Progenitor cell of endocrine pancreas (in vitro differentiated cells): Measurements from ENCODE around the gene CTNNA3. TPM values are rescaled to one million over a fixed set of nuclear protein-coding genes. Genes with fewer than 3 reads are reported as not detected.
"Not testable (repeated sequence)": the region's sequence is repeated elsewhere in the genome, so short reads cannot be mapped to it uniquely, and the experiment has no call there.

Experiments
- DNase-seq: peaks from one replicate; pipeline ENCODE4 v3.0.0; 2021; ENCODE audit warnings: low spot score; ENCODE audit not compliant: unreplicated experiment
- H3K27ac Mint-ChIP-seq: 2 replicates; pipeline ENCODE4 v1.8.0; 2021; ENCODE audit warnings: mild to moderate bottlenecking, moderate library complexity, mixed read lengths
- H3K27me3 Mint-ChIP-seq: 2 replicates; pipeline ENCODE4 v1.8.0; 2021; ENCODE audit warnings: mixed read lengths
- H3K36me3 Mint-ChIP-seq: 2 replicates; pipeline ENCODE4 v1.8.0; 2022; ENCODE audit warnings: mixed read lengths; ENCODE audit not compliant: insufficient read depth
- H3K4me1 Mint-ChIP-seq: 2 replicates; pipeline ENCODE4 v1.8.0; 2021; ENCODE audit warnings: low read depth, mixed read lengths
- H3K4me3 Mint-ChIP-seq: 2 replicates; pipeline ENCODE4 v1.8.0; 2021; ENCODE audit warnings: low read depth, mild to moderate bottlenecking, moderate library complexity, mixed read lengths
- H3K9me3 Mint-ChIP-seq: 2 replicates; pipeline ENCODE4 v1.8.0; 2021; ENCODE audit warnings: low read depth, mixed read lengths
- CTCF ChIP-seq: fragments of 200-600 bp; sonication (generic); IDR thresholded peaks from one replicate; pipeline ENCODE4 v1.5.0; 2021; ENCODE audit warnings: antibody characterized with exemption, mild to moderate bottlenecking; ENCODE audit not compliant: unreplicated experiment
- total RNA-seq: library from RNA; stranded (reverse); gene quantifications from 2 replicates; pipeline ENCODE4 v1.2.1, GENCODE V29; 2021

CTNNA3 gene
- total RNA-seq, 1 donor from 2014 or later = 1.7 TPM

GRCh38 chr10:67587771-67588170, 108.2 kb downstream of the CTNNA3 start:
- peaks cover 38% of the 10 kb centered on the region for H3K9me3 Mint-ChIP-seq
- H3K4me3 Mint-ChIP-seq = no peak overlapping the region
- DNase-seq = no peak
- no peak for TF ChIP-seq CTCF
- no peak overlapping the region for H3K27ac Mint-ChIP-seq
- H3K4me1 Mint-ChIP-seq = no peaks in the 10 kb centered on the region
- H3K36me3 Mint-ChIP-seq = no peaks in the 10 kb centered on the region
- H3K27me3 Mint-ChIP-seq = no peaks in the 10 kb centered on the region

GRCh38 chr10:67575532-67575931, 120.5 kb downstream of the CTNNA3 start:
- no peaks in the 10 kb centered on the region for H3K36me3 Mint-ChIP-seq
- H3K4me1 Mint-ChIP-seq = peaks cover 2% of the 10 kb centered on the region
- DNase-seq = no peak
- H3K4me3 Mint-ChIP-seq = no peak overlapping the region
- H3K27me3 Mint-ChIP-seq = no peaks in the 10 kb centered on the region
- no peaks in the 10 kb centered on the region for H3K9me3 Mint-ChIP-seq
- no peak for TF ChIP-seq CTCF
- no peak overlapping the region for H3K27ac Mint-ChIP-seq

GRCh38 chr10:67573484-67573883, 122.5 kb downstream of the CTNNA3 start:
- no peak for DNase-seq
- Mint-ChIP-seq H3K27ac (no peak overlapping the region), H3K36me3 (no peaks in the 10 kb centered on the region), H3K27me3 (no peaks in the 10 kb centered on the region), H3K4me3 (no peak overlapping the region), H3K4me1 (peaks cover 2% of the 10 kb centered on the region), H3K9me3 (no peaks in the 10 kb centered on the region)
- TF ChIP-seq CTCF = no peak

GRCh38 chr10:67571503-67571902, 124.5 kb downstream of the CTNNA3 start:
- no peak for TF ChIP-seq CTCF
- Mint-ChIP-seq H3K4me3 (no peak overlapping the region), H3K36me3 (no peaks in the 10 kb centered on the region), H3K27me3 (no peaks in the 10 kb centered on the region), H3K4me1 (peaks cover 2% of the 10 kb centered on the region), H3K27ac (no peak overlapping the region), H3K9me3 (no peaks in the 10 kb centered on the region)
- DNase-seq = no peak

GRCh38 chr10:67558311-67558710, 137.7 kb downstream of the CTNNA3 start:
- H3K27me3 Mint-ChIP-seq, H3K4me1 Mint-ChIP-seq, H3K4me3 Mint-ChIP-seq, H3K36me3 Mint-ChIP-seq, DNase-seq, H3K27ac Mint-ChIP-seq: not testable (repeated sequence)
- peaks cover 13% of the 10 kb centered on the region for H3K9me3 Mint-ChIP-seq

- Mint-ChIP-seq H3K36me3 (no peaks in the 10 kb centered on the region), H3K9me3 (peaks cover 5% of the 10 kb centered on the region), H3K27me3 (no peaks in the 10 kb centered on the region), H3K4me1 (no peaks in the 10 kb centered on the region), H3K27ac (no peak overlapping the region), H3K4me3 (no peak overlapping the region)
- no peak for TF ChIP-seq CTCF
- no peak for DNase-seq
Measured at GRCh38 chr10:67553254-67553653, 142.7 kb downstream of the CTNNA3 start.
